CD4-positive, alpha-beta T cell treated with Interleukin-15 for 4 hours (primary cell): ENCODE measurements around the gene CMSS1.

ENCODE experiments used
- DNase-seq: peaks from one replicate; pipeline ENCODE4 v3.0.0-alpha.2; 2020; ENCODE audit warnings: low spot score

The CMSS1 gene

GRCh38 chr3:100149130-100149529 is 331.5 kb downstream of the CMSS1 start:
- no peak for DNase-seq

- DNase-seq = no peak
Measured at GRCh38 chr3:100149713-100150415, 332.2 kb downstream of the CMSS1 start.

GRCh38 chr3:100150473-100150872 is 332.8 kb downstream of the CMSS1 start:
- no peak for DNase-seq

- no peak for DNase-seq
Measured at GRCh38 chr3:100151024-100151707, 333.5 kb downstream of the CMSS1 start.

GRCh38 chr3:100154171-100154570 is 336.5 kb downstream of the CMSS1 start:
- no peak for DNase-seq

GRCh38 chr3:100155128-100155527 is 337.5 kb downstream of the CMSS1 start:
- no peak for DNase-seq

GRCh38 chr3:100155590-100155989 is 337.9 kb downstream of the CMSS1 start:
- no peak for DNase-seq

GRCh38 chr3:100157685-100158084 is 340.0 kb downstream of the CMSS1 start:
- no peak for DNase-seq

- DNase-seq = no peak
Measured at GRCh38 chr3:100158918-100159330, 341.3 kb downstream of the CMSS1 start.

- no peak for DNase-seq
Measured at GRCh38 chr3:100159331-100160153, 341.9 kb downstream of the CMSS1 start.

GRCh38 chr3:100160521-100160920 is 342.9 kb downstream of the CMSS1 start:
- no peak for DNase-seq

GRCh38 chr3:100163787-100164186 is 346.1 kb downstream of the CMSS1 start:
- DNase-seq = no peak

- DNase-seq = no peak
Measured at GRCh38 chr3:100164743-100165142, 347.1 kb downstream of the CMSS1 start.

- no peak for DNase-seq
Measured at GRCh38 chr3:100165926-100166550, 348.4 kb downstream of the CMSS1 start.

- no peak for DNase-seq
Measured at GRCh38 chr3:100169201-100169920, 351.7 kb downstream of the CMSS1 start.

- DNase-seq = no peak
Measured at GRCh38 chr3:100170486-100170885, 352.8 kb downstream of the CMSS1 start.

- no peak for DNase-seq
Measured at GRCh38 chr3:100171211-100171914, 353.7 kb downstream of the CMSS1 start.

- DNase-seq = no peak
Measured at GRCh38 chr3:100173961-100174360, 356.3 kb downstream of the CMSS1 start.

GRCh38 chr3:100175637-100176280 is 358.1 kb downstream of the CMSS1 start:
- no peak for DNase-seq

GRCh38 chr3:100179692-100180349 is 362.2 kb downstream of the CMSS1 start:
- DNase-seq = no peak
